Body of pancreas (tissue), 4 donors: ENCODE measurements around the gene CAPRIN1. TPM values are rescaled to one million over a fixed set of nuclear protein-coding genes. Genes with fewer than 3 reads are reported as not detected.

ENCODE experiments used
- ATAC-seq: fragments of 150-250 bp; one replicate; pipeline ENCODE4 v1.9.1; 2016
- DNase-seq, 4 donors: peaks; one replicate each; pipeline ENCODE4 v3.0.0-alpha.2; 2019
- H3K27ac ChIP-seq, 4 donors: fragments of 200-600 bp; sonication (generic); 1 replicate in 3 of 4; 2 replicates in 1 of 4; pipeline versions ENCODE4 v1.5.1 to v1.6.1; 2016 to 2019; ENCODE audit warnings: mild to moderate bottlenecking in 1 of 4, mixed read lengths in 1 of 4, moderate library complexity in 1 of 4
- H3K27me3 ChIP-seq, 2 donors: fragments of 200-600 bp; sonication (generic); one replicate each; pipeline ENCODE4 v1.6.0; 2016; ENCODE audit warnings: mild to moderate bottlenecking in 1 of 2
- H3K36me3 ChIP-seq, 2 donors: fragments of 200-600 bp; sonication (generic); replicated peaks in 1 of 2; 2 replicates each; pipeline ENCODE4 v1.5.1; 2016; ENCODE audit warnings: low read depth in 2 of 2; ENCODE audit not compliant: insufficient read depth in 1 of 2
- H3K4me1 ChIP-seq: fragments of 200-600 bp; sonication (generic); one replicate; pipeline ENCODE4 v1.6.0; 2016
- H3K4me3 ChIP-seq, 2 donors: fragments of 200-600 bp; sonication (generic); 1 replicate in 1 of 2; 2 replicates in 1 of 2; pipeline ENCODE4 v1.5.1; 2016 to 2019
- H3K9me3 ChIP-seq, 3 donors: fragments of 200-600 bp; sonication (generic); 1 replicate in 2 of 3; 2 replicates in 1 of 3; pipeline ENCODE4 v1.5.1; 2016
- CTCF ChIP-seq, 7 experiments: fragments of 450-650 bp in 4 of 7; fragments of 200-600 bp in 3 of 7; sonication (generic) in 3 of 7; IDR thresholded peaks; one replicate each; pipeline ENCODE4 v1.5.1; 2016 to 2019; ENCODE audit warnings: antibody characterized with exemption in 7 of 7
- POLR2A ChIP-seq, 3 donors: fragments of 450-650 bp; IDR thresholded peaks; one replicate each; pipeline ENCODE4 v1.6.1; 2016; ENCODE audit warnings: antibody characterized with exemption in 3 of 3, mild to moderate bottlenecking in 2 of 3
- WGBS, 2 donors: methylation state at CpG; one replicate each; pipeline ENCODE4 v1.1.5; 2017; 5-methylcytosine and 5-hydroxymethylcytosine counted together
- intact Hi-C: fragments of 100-400 bp; cut with DNase I; formaldehyde crosslinking; loops from one replicate; pipeline ENCODE4 v1.15.1; 2023
- total RNA-seq, 2 donors: library from RNA; depleted of rRNA; stranded (reverse); fragments of >200 nt; gene quantifications; one replicate each; pipeline ENCODE4 v1.1.0, GENCODE V29; 2016

Gene CAPRIN1
- total RNA-seq, 2 donors from 2014 or later: 90.0 to 165 TPM

- no peak for TF ChIP-seq CTCF (IDR thresholded peaks at IDR 0.05)
- TF ChIP-seq POLR2A (IDR thresholded peaks at IDR 0.05): no peak
- WGBS, 2 donors: 23 to 30% methylated on average over 6 of the region's 6 CpGs
- H3K36me3 ChIP-seq: peaks cover 4 to 12% of the 10 kb centered on the region in 2 donors
- H3K27me3 ChIP-seq: no peaks in the 10 kb centered on the region
- H3K9me3 ChIP-seq: no peaks in the 10 kb centered on the region
- DNase-seq (no peak), ATAC-seq (no peak)
- H3K4me1 ChIP-seq: peaks cover 19% of the 10 kb centered on the region
- H3K4me3 ChIP-seq: no peak overlapping the region
- intact Hi-C loops: no loop called here
- peak overlapping the region; percentile 86 to 91 (median 90) for H3K27ac ChIP-seq
Measured at GRCh38 chr11:34104680-34105078, 53.1 kb downstream of the CAPRIN1 start.

GRCh38 chr11:34105079-34105956 lies 53.8 kb downstream of the CAPRIN1 start, which contains the start of gene NAT10:
NAT10 (plus strand) TSS chr11:34105629; CDS start chr11:34108226, 2,597 bp downstream.
- Histone ChIP-seq H3K27me3 (no peaks in the 10 kb centered on the region), H3K36me3 (peaks cover 0 to 10% of the 10 kb centered on the region in 2 donors), H3K4me1 (peaks cover 19% of the 10 kb centered on the region), H3K4me3 (peak within 1 kb of the TSS; percentile 55 to 63), H3K27ac (peak within 1 kb of the TSS; percentile 86 to 91 (median 90)), H3K9me3 (no peaks in the 10 kb centered on the region)
- intact Hi-C loops: no loop called here
- TF ChIP-seq POLR2A (IDR thresholded peaks at IDR 0.05): peak; percentile 79 to 95 (median 92)
- peak in 4 of 7 experiments; percentile 25 to 46 (median 31) for TF ChIP-seq CTCF (IDR thresholded peaks at IDR 0.05)
- 0% methylated on average over 17 to 55 of the region's 55 CpGs for WGBS, 2 donors
- ATAC-seq (peak; percentile 100), DNase-seq (peak; percentile 97 to 99 (median 98))

GRCh38 chr11:34105957-34106504 lies 54.5 kb downstream of the CAPRIN1 start:
- Histone ChIP-seq H3K36me3 (peaks cover 4 to 7% of the 10 kb centered on the region in 2 donors), H3K4me1 (peaks cover 19% of the 10 kb centered on the region), H3K27ac (peak overlapping the region; percentile 29 to 91 (median 90)), H3K9me3 (no peaks in the 10 kb centered on the region), H3K4me3 (peak overlapping the region; percentile 55 to 63), H3K27me3 (no peaks in the 10 kb centered on the region)
- intact Hi-C loops: no loop called here
- DNase-seq: no peak
- 1% methylated on average over 7 to 17 of the region's 17 CpGs for WGBS, 2 donors
- TF ChIP-seq POLR2A (IDR thresholded peaks at IDR 0.05) (no peak), CTCF (IDR thresholded peaks at IDR 0.05) (no peak)
- ATAC-seq: no peak

GRCh38 chr11:34111722-34112270 lies 60.3 kb downstream of the CAPRIN1 start:
- Histone ChIP-seq H3K4me3 (no peak overlapping the region), H3K4me1 (peaks cover 5% of the 10 kb centered on the region), H3K27ac (no peak overlapping the region), H3K36me3 (peaks cover 9 to 30% of the 10 kb centered on the region in 2 donors), H3K27me3 (no peaks in the 10 kb centered on the region), H3K9me3 (no peaks in the 10 kb centered on the region)
- DNase-seq (no peak), ATAC-seq (no peak)
- intact Hi-C loops: no loop called here
- no peak for TF ChIP-seq POLR2A (IDR thresholded peaks at IDR 0.05)
- TF ChIP-seq CTCF (IDR thresholded peaks at IDR 0.05): no peak
- WGBS, 2 donors: 90 to 95% methylated on average over 6 of the region's 6 CpGs
